H1 (cell line): ENCODE results near the gene IRF2BP1. TPM values are rescaled to one million over a fixed set of nuclear protein-coding genes. Genes with fewer than 3 reads are reported as not detected.
A peak's percentile ranks its signal among the peaks of the same experiment; 100 is the strongest.

Source experiments
- CTCF ChIA-PET: fragments of 300-600 bp; sonication (Branson Sonifier 250); formaldehyde crosslinking; loops from one replicate; lab custom pipeline; 2021; ENCODE audit not compliant: partially characterized antibody; lab: Charles Lee
- POLR2A ChIA-PET: fragments of 300-600 bp; sonication (Branson Sonifier 250); formaldehyde crosslinking; loops from one replicate; lab custom pipeline; 2021; ENCODE audit warnings: inconsistent platforms; ENCODE audit not compliant: partially characterized antibody; lab: Charles Lee
- DNase-seq, 2 experiments: peaks; one replicate each; pipeline versions ENCODE4 v3.0.0 to v3.0.0-alpha.2; 2010 to 2022; ENCODE audit warnings: low spot score in 2 of 2, low read depth in 1 of 2, mixed read lengths in 1 of 2
- FAIRE-seq: peaks from 2 replicates; lab custom pipeline; 2011; peaks lifted over from hg19 to GRCh38; lab: Jason Lieb, UNC
- H2AFZ ChIP-seq: 2 replicates; pipeline ENCODE4 v1.8.1; 2012; ENCODE audit warnings: low read length, inconsistent platforms
- H2AK5ac ChIP-seq: 2 replicates; pipeline ENCODE4 v1.6.1; 2013; ENCODE audit warnings: low read depth, low read length
- H2BK120ac ChIP-seq: replicated peaks from 2 replicates; pipeline ENCODE3; 2013; ENCODE audit warnings: low read depth, low read length, inconsistent platforms
- H2BK12ac ChIP-seq: 2 replicates; pipeline ENCODE4 v1.6.1; 2013; ENCODE audit warnings: low read depth, low read length
- H2BK15ac ChIP-seq: 2 replicates; pipeline ENCODE4 v1.6.1; 2013; ENCODE audit warnings: low read length
- H2BK20ac ChIP-seq: 2 replicates; pipeline ENCODE4 v1.6.1; 2013; ENCODE audit warnings: low read length
- H2BK5ac ChIP-seq: 2 replicates; pipeline ENCODE4 v1.6.1; 2013; ENCODE audit warnings: low read depth, low read length
- H3K14ac ChIP-seq: 2 replicates; pipeline ENCODE4 v1.6.1; 2013; ENCODE audit warnings: inconsistent platforms; ENCODE audit not compliant: insufficient read length
- H3K18ac ChIP-seq: 2 replicates; pipeline ENCODE4 v1.6.1; 2013; ENCODE audit warnings: low read length; ENCODE audit errors: extremely low read depth
- H3K23ac ChIP-seq: 2 replicates; pipeline ENCODE4 v1.6.1; 2013; ENCODE audit warnings: inconsistent platforms; ENCODE audit not compliant: insufficient read length
- H3K23me2 ChIP-seq: 2 replicates; pipeline ENCODE4 v1.6.1; 2013; ENCODE audit warnings: low read depth, low read length
- H3K27ac ChIP-seq: 2 replicates; pipeline ENCODE4 v1.6.1; 2011; ENCODE audit warnings: low read depth, low read length, inconsistent platforms
- H3K27me3 ChIP-seq, 4 experiments: replicated peaks in 1 of 4; 1 replicate in 1 of 4; 2 replicates in 3 of 4; pipeline versions ENCODE4 v1.6.1 to v1.8.1; 2011 to 2013; ENCODE audit warnings: low read length in 3 of 4, mild to moderate bottlenecking in 3 of 4, inconsistent platforms in 2 of 4, mixed read lengths in 2 of 4, moderate library complexity in 1 of 4; ENCODE audit not compliant: control insufficient read depth in 3 of 4, insufficient read depth in 3 of 4; ENCODE audit errors: extremely low read depth in 1 of 4
- H3K36me3 ChIP-seq, 4 experiments: 2 replicates each; pipeline versions ENCODE4 v1.6.1 to v1.8.1; 2011 to 2013; ENCODE audit warnings: mild to moderate bottlenecking in 4 of 4, low read length in 3 of 4, moderate library complexity in 2 of 4, control low read depth in 1 of 4, inconsistent platforms in 1 of 4; ENCODE audit not compliant: insufficient read depth in 4 of 4, control insufficient read depth in 2 of 4
- H3K4ac ChIP-seq: replicated peaks from 2 replicates; pipeline ENCODE3; 2013; ENCODE audit warnings: low read length, low read depth, mixed read lengths, inconsistent platforms; ENCODE audit not compliant: insufficient read length
- H3K4me1 ChIP-seq, 4 experiments: replicated peaks in 1 of 4; 1 replicate in 1 of 4; 2 replicates in 3 of 4; pipeline versions ENCODE4 v1.6.1 to v1.8.1; 2011 to 2013; ENCODE audit warnings: low read length in 3 of 4, inconsistent platforms in 2 of 4, mixed read lengths in 1 of 4; ENCODE audit not compliant: insufficient read depth in 4 of 4, control insufficient read depth in 3 of 4
- H3K4me2 ChIP-seq, 2 experiments: 2 replicates each; pipeline versions ENCODE4 v1.6.1 to v1.8.1; 2011 to 2013; ENCODE audit warnings: low read depth in 2 of 2, low read length in 2 of 2, control low read depth in 1 of 2, inconsistent platforms in 1 of 2, mild to moderate bottlenecking in 1 of 2; ENCODE audit not compliant: insufficient read depth in 1 of 2
- H3K4me3 ChIP-seq, 4 experiments: fragments of 200-600, 300-600 bp in 1 of 4; sonication (generic), shearing (Covaris generic), sonication (Bioruptor Twin) in 1 of 4; 2 replicates each; pipeline versions ENCODE4 v1.5.1 to v1.8.1; 2011 to 2016; ENCODE audit warnings: low read length in 4 of 4, low read depth in 3 of 4, control low read depth in 2 of 4, inconsistent platforms in 2 of 4, mild to moderate bottlenecking in 2 of 4, mixed read lengths in 1 of 4, moderate library complexity in 1 of 4; ENCODE audit not compliant: insufficient read depth in 2 of 4; ENCODE audit errors: extremely low read depth in 1 of 4
- H3K56ac ChIP-seq: replicated peaks from 2 replicates; pipeline ENCODE3; 2013; ENCODE audit warnings: low read depth, mild to moderate bottlenecking, mixed read lengths, low read length, inconsistent platforms; ENCODE audit not compliant: insufficient read length
- H3K79me1 ChIP-seq: 2 replicates; pipeline ENCODE4 v1.6.1; 2013; ENCODE audit warnings: low read depth, low read length, control low read depth
- H3K79me2 ChIP-seq, 2 experiments: 2 replicates each; pipeline versions ENCODE4 v1.6.1 to v1.8.1; 2012 to 2013; ENCODE audit warnings: low read length in 2 of 2, mild to moderate bottlenecking in 2 of 2, inconsistent platforms in 1 of 2; ENCODE audit not compliant: insufficient read depth in 2 of 2, control insufficient read depth in 1 of 2
- H3K9ac ChIP-seq, 4 experiments: replicated peaks in 1 of 4; 1 replicate in 1 of 4; 2 replicates in 3 of 4; pipeline versions ENCODE4 v1.6.1 to v1.8.1; 2011 to 2013; ENCODE audit warnings: low read depth in 3 of 4, low read length in 3 of 4, control low read depth in 2 of 4, mild to moderate bottlenecking in 2 of 4, moderate library complexity in 2 of 4, inconsistent platforms in 1 of 4; ENCODE audit errors: extremely low read depth in 1 of 4
- H3K9me3 ChIP-seq, 2 experiments: 2 replicates each; pipeline versions ENCODE4 v1.6.1 to v1.8.1; 2012 to 2013; ENCODE audit warnings: mild to moderate bottlenecking in 2 of 2, moderate library complexity in 2 of 2, control low read depth in 1 of 2, inconsistent platforms in 1 of 2, low read depth in 1 of 2, low read length in 1 of 2, mixed read lengths in 1 of 2; ENCODE audit not compliant: insufficient read depth in 2 of 2
- H4K20me1 ChIP-seq, 2 experiments: replicated peaks in 1 of 2; 2 replicates each; pipeline versions ENCODE3 to v1.8.1; 2011 to 2013; ENCODE audit warnings: inconsistent platforms in 2 of 2, low read length in 2 of 2, mild to moderate bottlenecking in 1 of 2; ENCODE audit not compliant: insufficient read depth in 2 of 2, control insufficient read depth in 1 of 2
- H4K5ac ChIP-seq: 2 replicates; pipeline ENCODE4 v1.6.1; 2013; ENCODE audit warnings: low read length, low read depth, mixed read lengths, inconsistent platforms; ENCODE audit not compliant: insufficient read length
- H4K8ac ChIP-seq: 2 replicates; pipeline ENCODE4 v1.8.0; 2013; ENCODE audit warnings: mild to moderate bottlenecking, moderate library complexity, low read length, inconsistent platforms; ENCODE audit not compliant: insufficient read depth; ENCODE audit errors: extremely low read depth
- H4K91ac ChIP-seq: replicated peaks from 2 replicates; pipeline ENCODE3; 2013; ENCODE audit warnings: low read length, mixed read lengths, inconsistent platforms; ENCODE audit not compliant: insufficient read length
- ASH2L ChIP-seq: fragments of 200-600, 300-600 bp; sonication (generic); IDR thresholded peaks from one replicate; pipeline ENCODE4 v1.7.1; 2017; ENCODE audit warnings: low read length
- BACH1 ChIP-seq: IDR thresholded peaks from 2 replicates; pipeline ENCODE4 v1.6.1; 2012; ENCODE audit warnings: low read length, improper control_type of control experiment
- CREB1 ChIP-seq: IDR thresholded peaks from 2 replicates; pipeline ENCODE4 v1.6.1; 2012; ENCODE audit warnings: inconsistent platforms
- RAD21 ChIP-seq, 2 experiments: IDR thresholded peaks in 1 of 2; conservative IDR thresholded peaks in 1 of 2; 2 replicates each; pipeline ENCODE4 v1.6.1; 2011; ENCODE audit warnings: low read depth in 2 of 2, low read length in 2 of 2, improper control_type of control experiment in 1 of 2, inconsistent platforms in 1 of 2, mild to moderate bottlenecking in 1 of 2, moderate library complexity in 1 of 2
- SIN3A ChIP-seq, 2 experiments: IDR thresholded peaks in 1 of 2; conservative IDR thresholded peaks in 1 of 2; 2 replicates each; pipeline ENCODE4 v1.6.1; 2011 to 2012; ENCODE audit warnings: low read length in 2 of 2, improper control_type of control experiment in 1 of 2, low read depth in 1 of 2, mild to moderate bottlenecking in 1 of 2
- WGBS, 2 experiments: shearing (Covaris generic) in 1 of 2; methylation state at CpG; one replicate each; pipeline versions ENCODE4 v1.1.6 to v1.1.7; 2013 to 2015; ENCODE audit warnings: low lambda C conversion rate in 2 of 2, mixed read lengths in 2 of 2, inconsistent platforms in 1 of 2, low coverage in 1 of 2, missing lambda C conversion rate in 1 of 2; ENCODE audit not compliant: insufficient replicate concordance in 2 of 2, insufficient coverage in 1 of 2, insufficient read length in 1 of 2; ENCODE audit errors: extremely low coverage in 1 of 2, missing lambda C conversion rate in 1 of 2; 5-methylcytosine and 5-hydroxymethylcytosine counted together
- polyA plus RNA-seq, 7 experiments: library from polyadenylated mRNA; depleted of rRNA in 3 of 7; stranded (reverse) in 5 of 7; unstranded in 2 of 7; fragments of >200 nt in 5 of 7; fragments of 200-250 nt in 2 of 7; gene quantifications; 1 replicate in 5 of 7; 2 replicates in 1 of 7; 4 replicates in 1 of 7; pipeline versions ENCODE4 v1.2.1 to v1.2.3, GENCODE V29; 2011 to 2013; ENCODE audit warnings: missing spikeins in 2 of 7, mixed read lengths in 2 of 7
- total RNA-seq: library from RNA; stranded (reverse); fragmentation: NEBNext Ultra II Directional; extraction: Animal tissue kit (Norgen Biotek cat#: 25700); gene quantifications from 2 replicates; pipeline ENCODE4 v1.2.1, GENCODE V29; 2021
- TF ChIP-seq, protein P1 (sequence below), 3 experiments: IDR thresholded peaks; 1 replicate in 2 of 3; 2 replicates in 1 of 3; pipeline versions ENCODE4 v1.5.1 to v1.6.1; 2011; ENCODE audit warnings: low read length in 3 of 3, mild to moderate bottlenecking in 3 of 3, inconsistent platforms in 2 of 3, low read depth in 1 of 3, moderate library complexity in 1 of 3; ENCODE audit not compliant: insufficient read depth in 1 of 3; ENCODE audit errors: control extremely low read depth in 1 of 3
- TF ChIP-seq, protein P2 (sequence below): IDR thresholded peaks from 2 replicates; pipeline ENCODE4 v1.6.1; 2012; ENCODE audit warnings: inconsistent platforms

Gene IRF2BP1
- total and polyA plus RNA-seq, 2 of the 8 experiments (the other 6 are each of a cell fraction or from before 2014, with no cell fraction given) = 12.1 to 24.4 TPM

DNA sequence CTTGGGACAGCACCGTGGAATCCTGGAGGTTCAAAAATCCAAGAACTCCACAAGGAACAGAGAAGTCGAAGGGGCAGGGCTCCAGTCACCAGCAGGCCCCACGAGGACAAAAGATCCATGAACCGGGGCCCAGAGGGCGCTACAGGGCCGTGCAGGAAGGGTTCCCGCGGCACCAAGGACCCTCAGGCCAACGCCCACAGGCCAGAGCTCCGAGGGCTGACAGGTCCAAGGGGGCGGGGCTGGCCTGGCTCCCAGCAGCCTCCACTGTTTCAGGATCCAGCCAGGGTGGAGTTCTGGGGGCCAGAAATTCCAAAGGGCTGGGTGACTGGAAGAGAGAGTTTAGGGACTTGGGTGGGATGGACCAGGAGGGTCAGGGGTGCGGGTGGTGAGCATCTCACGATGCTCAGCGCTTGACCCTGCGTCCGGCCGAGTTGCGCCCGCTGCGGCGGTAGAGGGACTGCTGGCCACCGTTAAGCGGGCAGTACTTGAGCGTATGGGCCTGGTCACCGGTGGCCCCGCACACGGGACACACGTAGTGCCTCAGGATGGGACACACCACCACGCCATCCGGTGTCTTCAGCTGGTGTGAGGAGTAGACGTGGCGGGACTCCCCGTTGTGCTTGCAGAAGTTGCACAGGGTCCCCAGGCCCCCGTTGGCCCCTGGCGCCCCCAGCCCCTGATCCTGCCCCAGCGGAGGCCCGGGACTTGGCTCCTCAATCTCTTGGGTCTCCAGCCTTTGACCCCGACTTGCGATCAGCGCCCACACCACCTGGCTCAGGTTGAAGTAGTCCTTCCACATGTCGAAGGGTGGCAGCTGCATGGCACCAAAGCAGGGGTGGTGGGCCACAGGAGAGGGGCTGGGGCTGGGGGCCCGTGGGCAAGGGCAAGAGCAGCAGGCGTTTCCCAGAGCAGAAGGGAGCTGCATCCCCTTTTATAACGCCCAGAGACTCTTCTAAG, 28.2 kb upstream of the IRF2BP1 start, which contains the start of gene NANOS2:
NANOS2 (minus strand) TSS at position 905 of the 957 bp plus-strand sequence; CDS start at position 820, 85 bp downstream.
- no peaks in the 10 kb centered on the region for H3K27me3 ChIP-seq
- TF ChIP-seq, protein P1, sequence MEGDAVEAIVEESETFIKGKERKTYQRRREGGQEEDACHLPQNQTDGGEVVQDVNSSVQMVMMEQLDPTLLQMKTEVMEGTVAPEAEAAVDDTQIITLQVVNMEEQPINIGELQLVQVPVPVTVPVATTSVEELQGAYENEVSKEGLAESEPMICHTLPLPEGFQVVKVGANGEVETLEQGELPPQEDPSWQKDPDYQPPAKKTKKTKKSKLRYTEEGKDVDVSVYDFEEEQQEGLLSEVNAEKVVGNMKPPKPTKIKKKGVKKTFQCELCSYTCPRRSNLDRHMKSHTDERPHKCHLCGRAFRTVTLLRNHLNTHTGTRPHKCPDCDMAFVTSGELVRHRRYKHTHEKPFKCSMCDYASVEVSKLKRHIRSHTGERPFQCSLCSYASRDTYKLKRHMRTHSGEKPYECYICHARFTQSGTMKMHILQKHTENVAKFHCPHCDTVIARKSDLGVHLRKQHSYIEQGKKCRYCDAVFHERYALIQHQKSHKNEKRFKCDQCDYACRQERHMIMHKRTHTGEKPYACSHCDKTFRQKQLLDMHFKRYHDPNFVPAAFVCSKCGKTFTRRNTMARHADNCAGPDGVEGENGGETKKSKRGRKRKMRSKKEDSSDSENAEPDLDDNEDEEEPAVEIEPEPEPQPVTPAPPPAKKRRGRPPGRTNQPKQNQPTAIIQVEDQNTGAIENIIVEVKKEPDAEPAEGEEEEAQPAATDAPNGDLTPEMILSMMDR (IDR thresholded peaks at IDR 0.05; ENCODE audit: control extremely low read depth in 1 of 3, insufficient read depth in 1 of 3, low read depth in 1 of 3, low read length in 3 of 3) = peak; percentile 70 to 89 (median 88)
- TF ChIP-seq RAD21 (IDR thresholded peaks at IDR 0.05 in 1 of 2, conservative IDR thresholded peaks at IDR 0.05 in 1 of 2; ENCODE audit: low read depth in 2 of 2, low read length in 2 of 2) (peak; percentile 89 to 93), SIN3A (conservative IDR thresholded peaks at IDR 0.05 in 1 of 2, IDR thresholded peaks at IDR 0.05 in 1 of 2; ENCODE audit: low read depth in 1 of 2, low read length in 2 of 2) (peak in 1 of 2 experiments; percentile 87; a peak in 2 of 4 replicates), ASH2L (no peak), CREB1 (peak; percentile 26; the same call in 1 of the 2 replicates), BACH1 (0 out of 2 replicates have a peak, but pooled peaks have one; percentile 30)
- TF ChIP-seq, protein P2, sequence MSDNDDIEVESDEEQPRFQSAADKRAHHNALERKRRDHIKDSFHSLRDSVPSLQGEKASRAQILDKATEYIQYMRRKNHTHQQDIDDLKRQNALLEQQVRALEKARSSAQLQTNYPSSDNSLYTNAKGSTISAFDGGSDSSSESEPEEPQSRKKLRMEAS = peak; percentile 27; the same call in 1 of the 2 replicates

More for the DNA sequence above, 28.2 kb upstream of the IRF2BP1 start, which contains the start of gene NANOS2:
- Histone ChIP-seq H2BK5ac (no peak within 1 kb of the TSS; the same call in 1 of the 2 replicates), H4K91ac (no peak within 1 kb of the TSS), H2BK12ac (peak within 1 kb of the TSS; percentile 94; the same call in 1 of the 2 replicates), H3K56ac (no peak within 1 kb of the TSS), H3K4me1 (peaks cover 0 to 3% (median 0%) of the 10 kb centered on the region in 4 experiments; a peak in 3 of 7 replicates), H3K79me1 (no peaks in the 10 kb centered on the region), H3K23me2 (no peaks in the 10 kb centered on the region), H2AK5ac (no peak within 1 kb of the TSS), H2BK20ac (peak within 1 kb of the TSS; percentile 32; the same call in 1 of the 2 replicates), H3K23ac (no peak within 1 kb of the TSS), H3K4ac (no peak within 1 kb of the TSS), H3K4me3 (no peak within 1 kb of the TSS), H3K9ac (no peak within 1 kb of the TSS), H3K14ac (no peak within 1 kb of the TSS), H3K4me2 (no peak within 1 kb of the TSS), H3K18ac (no peak within 1 kb of the TSS), H2BK15ac (peak within 1 kb of the TSS; percentile 81), H3K9me3 (no peaks in the 10 kb centered on the region), H3K27ac (no peak within 1 kb of the TSS), H4K5ac (no peak within 1 kb of the TSS), H2BK120ac (no peak within 1 kb of the TSS), H3K79me2 (no peaks in the 10 kb centered on the region), H2AFZ (peak within 1 kb of the TSS; percentile 92), H4K8ac (peak within 1 kb of the TSS; percentile 7), H4K20me1 (no peaks in the 10 kb centered on the region), H3K36me3 (no peaks in the 10 kb centered on the region)
- DNase-seq = peak; percentile 54 to 91
- CTCF ChIA-PET = interaction anchor here (0.5 to 3.7 kb wide), 27 partner anchors 8 to 1163 kb away, joined by 3 to 25 read pairs (median 3); partner anchors contain the start of genes FOXA3 and MYPOP
- POLR2A ChIA-PET = interaction anchor here (1.0 to 1.1 kb wide), 2 partner anchors 11 to 13 kb away, joined by 3 to 4 read pairs; partner anchors contain the start of gene MYPOP
- WGBS, 2 experiments = 74% methylated on average over 39 of the region's 44 CpGs; no CpG with 5 or more reads in 1 of the 2 experiments
- FAIRE-seq = peak; percentile 86
